Calu3 (cell line): Measurements from ENCODE around the gene B4GALNT3. TPM values are rescaled to one million over a fixed set of nuclear protein-coding genes. Genes with fewer than 3 reads are reported as not detected.

Experiments
- BruUV-seq: library from RNA; stranded (reverse); fragments of 400-500 nt; replicated peaks from 2 replicates; lab custom pipeline; 2021; lab: Mats Ljungman, UMichigan
- CTCF ChIA-PET: fragments of 300-600 bp; sonication (Branson Sonifier 250); formaldehyde crosslinking; loops from one replicate; lab custom pipeline; 2022; ENCODE audit warnings: antibody characterized with exemption; lab: Charles Lee
- DNase-seq: peaks from one replicate; pipeline ENCODE4 v3.0.0; 2022
- H3K27ac Mint-ChIP-seq: one replicate; pipeline ENCODE4 v1.8.0; 2022; ENCODE audit warnings: mixed read lengths; ENCODE audit not compliant: unreplicated experiment
- H3K27me3 Mint-ChIP-seq: one replicate; pipeline ENCODE4 v1.8.0; 2022; ENCODE audit warnings: mixed read lengths; ENCODE audit not compliant: unreplicated experiment
- H3K36me3 Mint-ChIP-seq: one replicate; pipeline ENCODE4 v1.8.0; 2022; ENCODE audit warnings: mild to moderate bottlenecking, moderate library complexity, mixed read lengths; ENCODE audit not compliant: insufficient read depth, unreplicated experiment
- H3K4me1 Mint-ChIP-seq: one replicate; pipeline ENCODE4 v1.8.0; 2022; ENCODE audit warnings: mild to moderate bottlenecking, low read depth, mixed read lengths; ENCODE audit not compliant: unreplicated experiment
- H3K4me3 Mint-ChIP-seq: one replicate; pipeline ENCODE4 v1.8.0; 2022; ENCODE audit warnings: mild to moderate bottlenecking, low read depth, moderate library complexity, mixed read lengths; ENCODE audit not compliant: unreplicated experiment
- H3K9me3 Mint-ChIP-seq: one replicate; pipeline ENCODE4 v1.8.0; 2022; ENCODE audit warnings: low read depth, mixed read lengths; ENCODE audit not compliant: unreplicated experiment
- intact Hi-C: fragments of 100-400 bp; cut with micrococcal nuclease; formaldehyde crosslinking; loops from one replicate; pipeline ENCODE4 v1.10.0; 2022; ENCODE audit not compliant: unreplicated experiment
- total RNA-seq: library from RNA; stranded (reverse); gene quantifications from 2 replicates; pipeline ENCODE4 v1.2.3, GENCODE V29; 2022
- TF ChIP-seq, protein P1 (sequence below): fragments of 200-600 bp; IDR thresholded peaks from one replicate; pipeline ENCODE4 v1.8.0; 2022; ENCODE audit warnings: antibody characterized with exemption; ENCODE audit not compliant: unreplicated experiment

The B4GALNT3 gene
- total RNA-seq, 1 experiment from 2014 or later = 19.3 TPM

GRCh38 chr12:542395-543113 is 82.8 kb downstream of the B4GALNT3 start:
- no TSS peak for BruUV-seq
- peak overlapping the region; percentile 66 for H3K27ac Mint-ChIP-seq

DNA sequence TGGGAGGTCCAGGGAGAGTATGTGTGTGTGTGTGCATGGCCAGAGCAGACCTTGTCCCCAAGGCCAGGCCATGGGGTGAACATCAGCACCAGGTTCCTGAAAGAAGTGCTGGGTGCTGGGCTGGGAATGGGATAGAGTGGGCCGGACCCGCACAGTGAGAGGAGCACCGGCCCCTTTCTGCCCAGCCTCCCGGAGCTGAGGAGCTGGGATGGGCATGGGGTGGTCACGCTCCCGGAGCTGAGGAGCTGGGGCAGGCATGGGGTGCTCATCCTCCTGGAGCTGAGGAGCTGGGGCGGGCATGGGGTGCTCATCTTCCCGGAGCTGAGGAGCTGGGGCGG is 83.3 kb downstream of the B4GALNT3 start:
- no peak overlapping the region for H3K27ac Mint-ChIP-seq

More at GRCh38 chr12:542395-543113, 82.8 kb downstream of the B4GALNT3 start:
- H3K9me3 Mint-ChIP-seq = no peaks in the 10 kb centered on the region
- DNase-seq = no peak
- TF ChIP-seq, protein P1, sequence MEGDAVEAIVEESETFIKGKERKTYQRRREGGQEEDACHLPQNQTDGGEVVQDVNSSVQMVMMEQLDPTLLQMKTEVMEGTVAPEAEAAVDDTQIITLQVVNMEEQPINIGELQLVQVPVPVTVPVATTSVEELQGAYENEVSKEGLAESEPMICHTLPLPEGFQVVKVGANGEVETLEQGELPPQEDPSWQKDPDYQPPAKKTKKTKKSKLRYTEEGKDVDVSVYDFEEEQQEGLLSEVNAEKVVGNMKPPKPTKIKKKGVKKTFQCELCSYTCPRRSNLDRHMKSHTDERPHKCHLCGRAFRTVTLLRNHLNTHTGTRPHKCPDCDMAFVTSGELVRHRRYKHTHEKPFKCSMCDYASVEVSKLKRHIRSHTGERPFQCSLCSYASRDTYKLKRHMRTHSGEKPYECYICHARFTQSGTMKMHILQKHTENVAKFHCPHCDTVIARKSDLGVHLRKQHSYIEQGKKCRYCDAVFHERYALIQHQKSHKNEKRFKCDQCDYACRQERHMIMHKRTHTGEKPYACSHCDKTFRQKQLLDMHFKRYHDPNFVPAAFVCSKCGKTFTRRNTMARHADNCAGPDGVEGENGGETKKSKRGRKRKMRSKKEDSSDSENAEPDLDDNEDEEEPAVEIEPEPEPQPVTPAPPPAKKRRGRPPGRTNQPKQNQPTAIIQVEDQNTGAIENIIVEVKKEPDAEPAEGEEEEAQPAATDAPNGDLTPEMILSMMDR = no peak
- peaks cover 17% of the 10 kb centered on the region for H3K36me3 Mint-ChIP-seq
- CTCF ChIA-PET = interaction anchor here (0.5 kb wide), 1 partner anchor 123 kb away, joined by 3 read pairs; no protein-coding TSS in a partner anchor
- peaks cover 45% of the 10 kb centered on the region for H3K4me1 Mint-ChIP-seq
- H3K27me3 Mint-ChIP-seq = peaks cover 30% of the 10 kb centered on the region
- no peak overlapping the region for H3K4me3 Mint-ChIP-seq
- intact Hi-C loops = no loop called here

DNA sequence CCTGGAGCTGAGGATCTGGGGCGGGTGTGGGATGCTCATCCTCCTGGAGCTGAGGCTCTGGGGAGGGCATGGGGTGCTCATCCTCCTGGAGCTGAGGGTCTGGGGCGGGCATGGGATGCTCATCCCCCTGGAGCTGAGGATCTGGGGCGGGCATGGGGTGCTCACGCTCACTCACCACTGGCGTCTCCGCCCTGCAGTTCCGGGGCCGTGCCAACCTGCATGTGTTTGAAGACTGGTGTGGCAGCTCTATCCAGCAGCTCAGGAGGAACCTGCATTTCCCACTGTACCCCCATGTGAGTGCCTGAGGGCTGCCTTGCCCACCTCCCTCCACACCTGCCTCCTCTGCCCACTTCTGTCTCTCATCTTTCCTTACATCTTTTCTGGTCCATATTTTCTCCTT is 84.4 kb downstream of the B4GALNT3 start:
- intact Hi-C loops = no loop called here
- H3K36me3 Mint-ChIP-seq = peaks cover 6% of the 10 kb centered on the region
- H3K27me3 Mint-ChIP-seq = peaks cover 30% of the 10 kb centered on the region
- H3K4me3 Mint-ChIP-seq = no peak overlapping the region
- BruUV-seq = no TSS peak
- H3K9me3 Mint-ChIP-seq = no peaks in the 10 kb centered on the region
- no peak overlapping the region for H3K27ac Mint-ChIP-seq
- TF ChIP-seq, protein P1 = no peak
- DNase-seq = no peak
- H3K4me1 Mint-ChIP-seq = peaks cover 37% of the 10 kb centered on the region
- CTCF ChIA-PET = interaction anchor here (0.5 kb wide), 1 partner anchor 155 kb away, joined by 4 read pairs; the partner anchor contains the start of gene KDM5A

More for the DNA sequence above, 83.3 kb downstream of the B4GALNT3 start:
- CTCF ChIA-PET = interaction anchor here (0.7 kb wide), 1 partner anchor 101 kb away, joined by 4 read pairs; no protein-coding TSS in a partner anchor
- intact Hi-C loops = no loop called here
- no TSS peak for BruUV-seq
- H3K27me3 Mint-ChIP-seq = peaks cover 30% of the 10 kb centered on the region
- TF ChIP-seq, protein P1 = no peak
- H3K4me1 Mint-ChIP-seq = peaks cover 41% of the 10 kb centered on the region
- peaks cover 13% of the 10 kb centered on the region for H3K36me3 Mint-ChIP-seq
- H3K9me3 Mint-ChIP-seq = no peaks in the 10 kb centered on the region
- H3K4me3 Mint-ChIP-seq = no peak overlapping the region
- DNase-seq = no peak

- Mint-ChIP-seq H3K4me3 (no peak overlapping the region), H3K27me3 (peaks cover 30% of the 10 kb centered on the region), H3K27ac (no peak overlapping the region), H3K36me3 (no peaks in the 10 kb centered on the region), H3K4me1 (peaks cover 28% of the 10 kb centered on the region), H3K9me3 (no peaks in the 10 kb centered on the region)
- TF ChIP-seq, protein P1 = no peak
- BruUV-seq = no TSS peak
- intact Hi-C loops = no loop called here
- CTCF ChIA-PET = interaction anchor here (0.7 to 1.2 kb wide), 2 partner anchors 35 to 91 kb away, joined by 3 to 4 read pairs; no protein-coding TSS in a partner anchor
- DNase-seq = no peak
Measured at GRCh38 chr12:544941-545635, 85.3 kb downstream of the B4GALNT3 start.
